Esophagus squamous epithelium (tissue), 4 donors: ENCODE results near the gene SATB2.
A peak's percentile ranks its signal among the peaks of the same experiment; 100 is the strongest.

Experiments
- CTCF ChIP-seq, 6 experiments: fragments of 450-650 bp in 4 of 6; fragments of 200-600 bp in 2 of 6; sonication (generic) in 2 of 6; IDR thresholded peaks; one replicate each; pipeline ENCODE4 v1.5.1; 2016 to 2019; ENCODE audit warnings: antibody characterized with exemption in 6 of 6, mild to moderate bottlenecking in 4 of 6, moderate library complexity in 4 of 6
- POLR2A ChIP-seq, 4 donors: fragments of 450-650 bp; IDR thresholded peaks; one replicate each; pipeline ENCODE4 v1.6.1; 2017; ENCODE audit warnings: antibody characterized with exemption in 4 of 4, mild to moderate bottlenecking in 4 of 4, moderate library complexity in 3 of 4

GRCh38 chr2:199471443-199472057, 13.8 kb upstream of the SATB2 start:
- TF ChIP-seq CTCF (IDR thresholded peaks at IDR 0.05) (peak in 5 of 6 experiments; percentile 23 to 57 (median 31)), POLR2A (IDR thresholded peaks at IDR 0.05) (no peak)
